Measurements from ENCODE around the gene SLC16A2.

The SLC16A2 gene

DNA sequence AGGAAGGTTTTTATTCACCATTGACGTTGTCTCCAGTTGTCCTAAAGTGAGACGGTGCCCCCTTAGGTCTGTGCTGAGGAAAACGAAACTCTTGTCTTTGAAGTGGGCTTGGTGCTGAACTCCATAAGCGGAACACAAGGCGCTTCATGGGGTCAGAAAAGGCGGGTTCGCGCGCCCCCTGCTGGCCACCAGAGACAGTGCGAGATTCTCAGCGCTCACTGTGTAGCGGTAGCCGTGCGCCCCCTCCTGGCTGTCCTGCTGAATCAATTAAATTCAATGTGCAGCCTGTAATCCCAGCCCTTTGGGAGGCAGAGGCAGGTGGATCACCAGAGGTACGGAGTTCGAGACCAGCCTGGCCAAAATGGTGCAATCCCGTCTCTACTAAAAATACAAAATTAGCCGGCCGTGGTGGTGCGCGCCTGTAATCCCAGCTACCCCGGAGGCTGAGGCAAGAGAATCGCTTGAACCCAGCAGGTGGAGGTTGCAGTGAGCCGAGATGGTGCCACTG lies 129.1 kb downstream of the SLC16A2 start:
- no peak overlapping the region for H3K4me3 ChIP-seq (ENCODE audit: control insufficient read depth, low read depth, low read length)

DNA sequence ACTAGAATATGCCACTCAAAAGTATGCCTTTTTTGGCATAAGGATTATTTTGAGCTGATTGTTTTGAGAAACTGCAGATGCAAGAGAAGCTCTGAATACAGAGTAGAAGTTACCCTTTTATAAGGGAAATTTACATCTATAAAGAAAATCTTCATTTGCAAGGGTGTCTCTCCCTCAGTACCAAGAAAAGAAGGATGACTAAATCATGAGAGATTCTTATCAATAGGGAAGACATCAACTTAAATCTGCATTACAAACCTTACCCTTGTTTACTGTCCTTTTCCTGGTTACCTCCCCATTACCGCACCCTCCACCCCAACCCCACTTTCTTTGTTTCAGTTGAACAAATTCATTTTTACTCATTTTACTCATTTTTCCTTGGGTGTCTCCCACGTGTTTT lies 130.6 kb downstream of the SLC16A2 start:
- TF ChIP-seq, protein P1, sequence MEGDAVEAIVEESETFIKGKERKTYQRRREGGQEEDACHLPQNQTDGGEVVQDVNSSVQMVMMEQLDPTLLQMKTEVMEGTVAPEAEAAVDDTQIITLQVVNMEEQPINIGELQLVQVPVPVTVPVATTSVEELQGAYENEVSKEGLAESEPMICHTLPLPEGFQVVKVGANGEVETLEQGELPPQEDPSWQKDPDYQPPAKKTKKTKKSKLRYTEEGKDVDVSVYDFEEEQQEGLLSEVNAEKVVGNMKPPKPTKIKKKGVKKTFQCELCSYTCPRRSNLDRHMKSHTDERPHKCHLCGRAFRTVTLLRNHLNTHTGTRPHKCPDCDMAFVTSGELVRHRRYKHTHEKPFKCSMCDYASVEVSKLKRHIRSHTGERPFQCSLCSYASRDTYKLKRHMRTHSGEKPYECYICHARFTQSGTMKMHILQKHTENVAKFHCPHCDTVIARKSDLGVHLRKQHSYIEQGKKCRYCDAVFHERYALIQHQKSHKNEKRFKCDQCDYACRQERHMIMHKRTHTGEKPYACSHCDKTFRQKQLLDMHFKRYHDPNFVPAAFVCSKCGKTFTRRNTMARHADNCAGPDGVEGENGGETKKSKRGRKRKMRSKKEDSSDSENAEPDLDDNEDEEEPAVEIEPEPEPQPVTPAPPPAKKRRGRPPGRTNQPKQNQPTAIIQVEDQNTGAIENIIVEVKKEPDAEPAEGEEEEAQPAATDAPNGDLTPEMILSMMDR (conservative IDR thresholded peaks at IDR 0.05; ENCODE audit: control insufficient read depth, insufficient read depth, low read depth, low read length) = no peak
- no peak for DNase-seq (ENCODE audit: low read depth)
- H3K4me3 ChIP-seq (ENCODE audit: control insufficient read depth, low read depth, low read length) = no peak overlapping the region

More for the DNA sequence above, 129.1 kb downstream of the SLC16A2 start:
- TF ChIP-seq, protein P1 (conservative IDR thresholded peaks at IDR 0.05; ENCODE audit: control insufficient read depth, insufficient read depth, low read depth, low read length) = peak; percentile 93
- DNase-seq (ENCODE audit: low read depth) = peak; percentile 72

DNA sequence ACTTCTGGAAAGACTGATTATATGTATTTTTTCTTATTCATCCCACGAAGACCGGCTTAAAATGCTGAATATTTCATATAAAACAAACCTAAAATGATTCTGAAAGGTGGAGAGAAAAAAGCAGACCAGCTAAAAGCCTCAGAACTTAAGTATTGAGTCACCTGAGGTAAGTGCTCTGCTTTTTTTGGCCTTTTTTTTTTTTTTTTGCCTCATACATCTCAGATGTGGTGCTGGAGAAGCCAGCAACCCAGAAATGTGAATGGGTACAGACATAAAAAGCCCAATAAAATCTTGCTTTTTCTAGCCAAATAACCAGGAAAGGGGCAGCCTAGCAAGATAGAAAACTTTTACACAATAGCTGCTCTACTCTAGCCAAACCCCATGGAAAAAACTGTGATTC lies 136.1 kb downstream of the SLC16A2 start:
- H3K4me3 ChIP-seq (ENCODE audit: control insufficient read depth, low read depth, low read length) = no peak overlapping the region
- TF ChIP-seq, protein P1 (conservative IDR thresholded peaks at IDR 0.05; ENCODE audit: control insufficient read depth, insufficient read depth, low read depth, low read length) = no peak
- no peak for DNase-seq (ENCODE audit: low read depth)

DNA sequence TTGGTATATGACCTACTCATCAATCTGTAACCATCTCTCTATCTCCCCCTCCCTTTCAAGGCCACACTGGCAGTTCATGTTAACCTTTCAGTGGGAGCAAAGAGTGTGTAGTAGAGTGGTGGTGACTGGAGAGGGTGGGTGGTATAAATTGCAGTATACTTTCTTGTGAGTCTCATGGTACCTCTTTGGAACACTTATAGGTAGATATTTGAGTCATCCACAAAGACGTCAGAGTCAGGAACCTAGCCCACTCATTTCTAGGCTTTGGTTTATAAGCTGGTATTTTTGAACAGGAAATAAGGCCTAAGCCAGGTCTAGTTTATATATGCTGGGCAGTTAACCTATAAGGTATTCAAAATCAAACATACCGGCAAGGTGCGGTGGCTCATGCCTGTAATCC lies 156.8 kb downstream of the SLC16A2 start:
- no peak for DNase-seq (ENCODE audit: low read depth)
- H3K4me3 ChIP-seq (ENCODE audit: control insufficient read depth, low read depth, low read length) = no peak overlapping the region
- TF ChIP-seq, protein P1 (conservative IDR thresholded peaks at IDR 0.05; ENCODE audit: control insufficient read depth, insufficient read depth, low read depth, low read length) = no peak

DNA sequence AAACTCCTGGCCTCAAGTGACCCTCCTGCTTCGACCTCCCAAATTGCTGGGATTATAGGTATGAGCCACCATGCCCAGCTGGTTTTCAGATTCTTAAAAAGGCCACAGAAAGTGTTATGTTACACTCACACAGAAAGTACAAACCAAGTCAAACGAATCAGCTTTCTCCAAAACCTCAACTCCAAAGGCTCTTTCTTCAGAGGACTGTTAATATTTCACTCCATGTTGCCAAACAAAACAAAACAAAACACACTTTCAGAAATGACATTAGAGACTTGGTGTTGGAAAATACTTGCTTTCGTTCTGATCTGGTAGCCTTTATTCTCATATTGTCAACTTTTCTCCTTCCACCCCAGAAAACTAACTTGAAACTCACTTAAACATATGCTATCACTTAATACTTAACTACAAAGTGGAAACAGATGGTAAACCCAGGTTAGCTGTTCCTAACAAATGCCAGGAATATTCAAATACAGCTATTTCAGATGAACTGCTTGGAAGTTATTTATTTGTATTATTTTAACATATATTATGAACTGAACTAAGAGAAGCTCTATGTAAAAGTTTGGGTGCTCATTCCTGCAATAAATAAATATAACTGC lies 158.4 kb downstream of the SLC16A2 start:
- peak; percentile 51 for DNase-seq (ENCODE audit: low read depth)
- no peak overlapping the region for H3K4me3 ChIP-seq (ENCODE audit: control insufficient read depth, low read depth, low read length)
- TF ChIP-seq, protein P1 (conservative IDR thresholded peaks at IDR 0.05; ENCODE audit: control insufficient read depth, insufficient read depth, low read depth, low read length) = no peak
